HUES64 (cell line): ENCODE measurements around the gene CERKL.

Experiments
- H3K27ac ChIP-seq: 2 replicates; pipeline ENCODE4 v1.7.0; 2013; ENCODE audit warnings: low read depth, low read length, inconsistent platforms
- H3K27me3 ChIP-seq: 2 replicates; pipeline ENCODE4 v1.6.1; 2013; ENCODE audit warnings: mild to moderate bottlenecking, low read length; ENCODE audit not compliant: insufficient read depth
- H3K36me3 ChIP-seq: 2 replicates; pipeline ENCODE4 v1.6.1; 2013; ENCODE audit warnings: mild to moderate bottlenecking, low read length; ENCODE audit not compliant: insufficient read depth
- H3K4me1 ChIP-seq: 2 replicates; pipeline ENCODE4 v1.6.1; 2013; ENCODE audit warnings: mild to moderate bottlenecking, low read length, moderate library complexity; ENCODE audit not compliant: insufficient read depth
- H3K4me3 ChIP-seq: 2 replicates; pipeline ENCODE4 v1.5.1; 2013; ENCODE audit warnings: mild to moderate bottlenecking, low read length, moderate library complexity
- H3K9ac ChIP-seq: 2 replicates; pipeline ENCODE4 v1.6.1; 2013; ENCODE audit warnings: mild to moderate bottlenecking, low read depth, low read length
- H3K9me3 ChIP-seq: 2 replicates; pipeline ENCODE4 v1.6.1; 2013; ENCODE audit warnings: low read depth, low read length; ENCODE audit not compliant: insufficient read depth
- WGBS: fragments of 150-250, 120-280 bp; methylation state at CpG from one replicate; pipeline ENCODE4 v1.1.7; 2013; ENCODE audit warnings: missing lambda C conversion rate; 5-methylcytosine and 5-hydroxymethylcytosine counted together

Gene CERKL

GRCh38 chr2:181536730-181537129 lies 120.2 kb downstream of the CERKL start:
- Histone ChIP-seq H3K27ac (no peak overlapping the region), H3K4me1 (peaks cover 3% of the 10 kb centered on the region; the same call in 1 of the 2 replicates), H3K9me3 (no peaks in the 10 kb centered on the region), H3K9ac (no peak overlapping the region), H3K27me3 (no peaks in the 10 kb centered on the region), H3K4me3 (no peak overlapping the region), H3K36me3 (no peaks in the 10 kb centered on the region)
- 95% methylated on average over 2 of the region's 2 CpGs for WGBS

- H3K9me3 ChIP-seq: no peaks in the 10 kb centered on the region
- H3K27me3 ChIP-seq: no peaks in the 10 kb centered on the region
- no peak overlapping the region for H3K4me3 ChIP-seq
- H3K36me3 ChIP-seq: no peaks in the 10 kb centered on the region
- WGBS: 100% methylated on average over 1 of the region's 1 CpG
- peaks cover 3% of the 10 kb centered on the region; the same call in 1 of the 2 replicates for H3K4me1 ChIP-seq
- H3K9ac ChIP-seq: no peak overlapping the region
- no peak overlapping the region for H3K27ac ChIP-seq
Observed at GRCh38 chr2:181528441-181528840, 128.5 kb downstream of the CERKL start.

- no peaks in the 10 kb centered on the region for H3K9me3 ChIP-seq
- H3K4me1 ChIP-seq: no peaks in the 10 kb centered on the region
- H3K9ac ChIP-seq: no peak overlapping the region
- H3K4me3 ChIP-seq: no peak overlapping the region
- 93% methylated on average over 5 of the region's 6 CpGs for WGBS
- H3K27ac ChIP-seq: no peak overlapping the region
- no peaks in the 10 kb centered on the region for H3K36me3 ChIP-seq
- H3K27me3 ChIP-seq: no peaks in the 10 kb centered on the region
Observed at GRCh38 chr2:181527058-181527457, 129.8 kb downstream of the CERKL start.

GRCh38 chr2:181526014-181526413 lies 130.9 kb downstream of the CERKL start:
- Histone ChIP-seq H3K36me3 (no peaks in the 10 kb centered on the region), H3K9ac (no peak overlapping the region), H3K27ac (no peak overlapping the region), H3K4me3 (no peak overlapping the region), H3K9me3 (no peaks in the 10 kb centered on the region), H3K27me3 (no peaks in the 10 kb centered on the region), H3K4me1 (no peaks in the 10 kb centered on the region)
- 92% methylated on average over 3 of the region's 4 CpGs for WGBS

- no peak overlapping the region for H3K9ac ChIP-seq
- H3K9me3 ChIP-seq: no peaks in the 10 kb centered on the region
- H3K4me1 ChIP-seq: no peaks in the 10 kb centered on the region
- no peak overlapping the region for H3K4me3 ChIP-seq
- H3K27ac ChIP-seq: no peak overlapping the region
- WGBS: 94% methylated on average over 5 of the region's 5 CpGs
- H3K27me3 ChIP-seq: no peaks in the 10 kb centered on the region
- no peaks in the 10 kb centered on the region for H3K36me3 ChIP-seq
Observed at GRCh38 chr2:181523756-181524155, 133.1 kb downstream of the CERKL start.

- no peak overlapping the region for H3K27ac ChIP-seq
- no peaks in the 10 kb centered on the region for H3K36me3 ChIP-seq
- 94% methylated on average over 1 of the region's 1 CpG for WGBS
- no peaks in the 10 kb centered on the region for H3K27me3 ChIP-seq
- H3K9me3 ChIP-seq: no peaks in the 10 kb centered on the region
- H3K4me1 ChIP-seq: no peaks in the 10 kb centered on the region
- no peak overlapping the region for H3K4me3 ChIP-seq
- no peak overlapping the region for H3K9ac ChIP-seq
Observed at GRCh38 chr2:181520253-181520652, 136.7 kb downstream of the CERKL start.

GRCh38 chr2:181517685-181518301 lies 139.1 kb downstream of the CERKL start:
- no peaks in the 10 kb centered on the region for H3K4me1 ChIP-seq
- H3K9me3 ChIP-seq: no peaks in the 10 kb centered on the region
- no peak overlapping the region for H3K27ac ChIP-seq
- 90% methylated on average over 1 of the region's 1 CpG for WGBS
- no peaks in the 10 kb centered on the region for H3K27me3 ChIP-seq
- H3K36me3 ChIP-seq: no peaks in the 10 kb centered on the region
- H3K4me3 ChIP-seq: no peak overlapping the region
- no peak overlapping the region for H3K9ac ChIP-seq

- H3K9ac ChIP-seq: no peak overlapping the region
- no peak overlapping the region for H3K4me3 ChIP-seq
- H3K4me1 ChIP-seq: peaks cover 2% of the 10 kb centered on the region; the same call in 1 of the 2 replicates
- H3K27ac ChIP-seq: no peak overlapping the region
- no peaks in the 10 kb centered on the region for H3K36me3 ChIP-seq
- H3K27me3 ChIP-seq: no peaks in the 10 kb centered on the region
- H3K9me3 ChIP-seq: no peaks in the 10 kb centered on the region
Observed at GRCh38 chr2:181516992-181517391, 139.9 kb downstream of the CERKL start.

GRCh38 chr2:181515719-181516118 lies 141.2 kb downstream of the CERKL start:
- Histone ChIP-seq H3K9ac (no peak overlapping the region), H3K9me3 (no peaks in the 10 kb centered on the region), H3K4me1 (peaks cover 15% of the 10 kb centered on the region), H3K27ac (no peak overlapping the region), H3K27me3 (no peaks in the 10 kb centered on the region), H3K4me3 (no peak overlapping the region), H3K36me3 (no peaks in the 10 kb centered on the region)
- 58% methylated on average over 3 of the region's 3 CpGs for WGBS

- Histone ChIP-seq H3K36me3 (no peaks in the 10 kb centered on the region), H3K9me3 (no peaks in the 10 kb centered on the region), H3K4me3 (no peak overlapping the region), H3K27ac (no peak overlapping the region), H3K9ac (no peak overlapping the region), H3K27me3 (no peaks in the 10 kb centered on the region), H3K4me1 (peaks cover 8% of the 10 kb centered on the region; the same call in 1 of the 2 replicates)
- WGBS: 93% methylated on average over 4 of the region's 4 CpGs
Observed at GRCh38 chr2:181500201-181500600, 156.7 kb downstream of the CERKL start.

- H3K36me3 ChIP-seq: no peaks in the 10 kb centered on the region
- no peaks in the 10 kb centered on the region for H3K27me3 ChIP-seq
- peaks cover 8% of the 10 kb centered on the region; the same call in 1 of the 2 replicates for H3K4me1 ChIP-seq
- H3K4me3 ChIP-seq: no peak overlapping the region
- WGBS: 94% methylated on average over 4 of the region's 4 CpGs
- H3K9ac ChIP-seq: no peak overlapping the region
- no peak overlapping the region for H3K27ac ChIP-seq
- H3K9me3 ChIP-seq: no peaks in the 10 kb centered on the region
Observed at GRCh38 chr2:181499231-181499630, 157.7 kb downstream of the CERKL start.
